ENCODE results near the gene RAB6B.

DNA sequence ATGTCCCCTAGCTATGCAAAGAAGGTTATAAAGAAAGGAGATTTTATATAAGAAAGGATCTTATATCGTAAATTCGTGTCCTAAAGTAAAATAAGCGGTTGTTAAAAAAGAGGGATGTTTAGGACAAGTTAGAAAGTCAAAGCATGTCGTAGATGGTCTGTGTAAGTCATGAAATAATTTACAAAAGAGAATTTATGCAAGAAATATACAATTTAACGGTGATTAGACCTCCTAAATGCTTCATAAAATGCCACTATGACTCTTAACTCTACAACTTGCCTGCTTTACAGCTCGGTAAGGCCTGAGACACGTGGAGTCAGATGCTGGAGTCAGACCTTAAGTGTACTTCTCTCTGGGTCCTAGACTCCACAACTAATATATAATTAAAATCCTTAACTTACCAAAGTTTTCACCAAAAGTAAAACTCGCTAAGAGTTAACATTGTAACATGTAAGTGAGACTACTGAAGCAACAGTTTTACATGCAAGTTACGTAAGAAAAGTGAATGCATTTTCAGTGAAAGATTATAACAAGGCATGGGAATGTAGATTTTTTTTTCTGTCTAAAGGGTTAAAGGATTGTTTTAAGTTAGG, 103.4 kb downstream of the RAB6B start:
- TF ChIP-seq, protein P1, sequence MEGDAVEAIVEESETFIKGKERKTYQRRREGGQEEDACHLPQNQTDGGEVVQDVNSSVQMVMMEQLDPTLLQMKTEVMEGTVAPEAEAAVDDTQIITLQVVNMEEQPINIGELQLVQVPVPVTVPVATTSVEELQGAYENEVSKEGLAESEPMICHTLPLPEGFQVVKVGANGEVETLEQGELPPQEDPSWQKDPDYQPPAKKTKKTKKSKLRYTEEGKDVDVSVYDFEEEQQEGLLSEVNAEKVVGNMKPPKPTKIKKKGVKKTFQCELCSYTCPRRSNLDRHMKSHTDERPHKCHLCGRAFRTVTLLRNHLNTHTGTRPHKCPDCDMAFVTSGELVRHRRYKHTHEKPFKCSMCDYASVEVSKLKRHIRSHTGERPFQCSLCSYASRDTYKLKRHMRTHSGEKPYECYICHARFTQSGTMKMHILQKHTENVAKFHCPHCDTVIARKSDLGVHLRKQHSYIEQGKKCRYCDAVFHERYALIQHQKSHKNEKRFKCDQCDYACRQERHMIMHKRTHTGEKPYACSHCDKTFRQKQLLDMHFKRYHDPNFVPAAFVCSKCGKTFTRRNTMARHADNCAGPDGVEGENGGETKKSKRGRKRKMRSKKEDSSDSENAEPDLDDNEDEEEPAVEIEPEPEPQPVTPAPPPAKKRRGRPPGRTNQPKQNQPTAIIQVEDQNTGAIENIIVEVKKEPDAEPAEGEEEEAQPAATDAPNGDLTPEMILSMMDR (IDR thresholded peaks at IDR 0.05; ENCODE audit: poor library complexity): no peak
- TF ChIP-seq EZH2 (IDR thresholded peaks at IDR 0.05; ENCODE audit: borderline replicate concordance) (no peak), EZH2phosphoT487 (IDR thresholded peaks at IDR 0.05; ENCODE audit: low read depth, severe bottlenecking, unreplicated experiment) (no peak)
